Fibroblast of peridontal ligament (primary cell): ENCODE measurements around the gene GRM4.
"Not testable (repeated sequence)": the region's sequence is repeated elsewhere in the genome, so short reads cannot be mapped to it uniquely, and the experiment has no call there.

ENCODE experiments used
- DNase-seq: peaks from one replicate; pipeline ENCODE4 v3.0.0-alpha.2; 2010; ENCODE audit errors: extremely low read depth

GRM4 gene

GRCh38 chr6:34022873-34023255 lies 123.0 kb downstream of the GRM4 start:
- DNase-seq: no peak

- DNase-seq: no peak
These were observed 123.5 kb downstream of the GRM4 start for GRCh38 chr6:34022250-34022872.

GRCh38 chr6:34021554-34022190 lies 124.2 kb downstream of the GRM4 start:
- DNase-seq: no peak

- DNase-seq: no peak
These were observed 124.9 kb downstream of the GRM4 start for GRCh38 chr6:34020807-34021553.

GRCh38 chr6:34020278-34020677 lies 125.6 kb downstream of the GRM4 start:
- DNase-seq: no peak

GRCh38 chr6:34018961-34019606 lies 126.8 kb downstream of the GRM4 start:
- no peak for DNase-seq

- DNase-seq: no peak
These were observed 127.9 kb downstream of the GRM4 start for GRCh38 chr6:34018026-34018425.

GRCh38 chr6:34017106-34017805 lies 128.6 kb downstream of the GRM4 start:
- DNase-seq: no peak

GRCh38 chr6:34016573-34016972 lies 129.3 kb downstream of the GRM4 start:
- not testable (repeated sequence) for DNase-seq

GRCh38 chr6:34015586-34015985 lies 130.3 kb downstream of the GRM4 start:
- no peak for DNase-seq

- no peak for DNase-seq
These were observed 134.6 kb downstream of the GRM4 start for GRCh38 chr6:34011264-34011663.

GRCh38 chr6:34005901-34006531 lies 139.9 kb downstream of the GRM4 start:
- DNase-seq: no peak

GRCh38 chr6:34004706-34005105 lies 141.2 kb downstream of the GRM4 start:
- DNase-seq: no peak

GRCh38 chr6:34003962-34004361 lies 141.9 kb downstream of the GRM4 start:
- DNase-seq: no peak

- no peak for DNase-seq
These were observed 143.9 kb downstream of the GRM4 start for GRCh38 chr6:34001706-34002621.

GRCh38 chr6:34000281-34000680 lies 145.6 kb downstream of the GRM4 start:
- DNase-seq: no peak

GRCh38 chr6:33999567-33999966 lies 146.3 kb downstream of the GRM4 start:
- no peak for DNase-seq

GRCh38 chr6:33998660-33999059 lies 147.2 kb downstream of the GRM4 start:
- no peak for DNase-seq

GRCh38 chr6:33997265-33997664 lies 148.6 kb downstream of the GRM4 start:
- no peak for DNase-seq

- no peak for DNase-seq
These were observed 149.8 kb downstream of the GRM4 start for GRCh38 chr6:33996120-33996475.
